Epithelial cell of prostate (primary cell): Measurements from ENCODE around the gene POU2F2.

Source experiments
- DNase-seq: peaks from one replicate; pipeline ENCODE4 v3.0.0-alpha.2; 2011; ENCODE audit warnings: low read depth, low spot score
- H3K27ac ChIP-seq: fragments of 450-650 bp; 2 replicates; pipeline ENCODE4 v1.5.1; 2017; ENCODE audit warnings: mild to moderate bottlenecking

Gene POU2F2

DNA sequence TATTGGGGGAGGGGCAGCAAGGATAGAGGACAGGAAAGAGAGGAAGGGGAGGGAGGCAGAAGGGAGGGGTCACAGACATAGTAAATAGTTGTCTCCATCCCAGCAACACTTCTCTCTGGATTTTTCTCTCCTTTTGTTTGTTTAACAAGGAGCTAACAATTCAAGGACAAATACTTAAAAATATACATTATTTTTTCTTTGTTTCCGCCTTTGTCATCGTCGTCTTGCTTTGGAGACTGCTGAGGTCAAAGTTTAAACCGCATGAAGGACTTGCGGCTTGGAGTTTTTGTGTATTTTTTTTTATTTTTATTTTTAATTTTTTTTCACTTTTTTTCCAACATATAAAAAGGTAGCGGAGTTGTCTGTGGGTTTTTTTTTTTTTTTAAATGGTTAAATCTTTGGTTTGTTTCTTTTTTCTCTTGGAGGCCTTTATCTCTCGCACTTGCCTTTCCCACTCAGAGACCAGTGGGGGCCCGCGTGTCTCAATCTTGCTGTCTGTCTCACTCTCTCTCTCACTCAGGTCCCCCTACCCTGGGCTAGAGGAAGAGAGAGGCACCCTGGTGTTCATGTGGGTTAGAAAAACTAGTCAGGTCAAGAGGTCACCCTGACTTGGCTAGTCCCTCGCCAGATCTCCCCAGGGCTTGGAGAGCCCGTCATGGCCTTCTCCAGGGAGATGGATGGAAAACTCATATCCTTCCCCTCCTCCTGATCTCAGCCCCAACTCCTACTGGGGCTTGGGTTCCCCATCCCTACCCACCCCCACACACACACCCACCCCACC lies 45.3 kb downstream of the POU2F2 start:
- no peak for DNase-seq
- no peak overlapping the region for H3K27ac ChIP-seq

DNA sequence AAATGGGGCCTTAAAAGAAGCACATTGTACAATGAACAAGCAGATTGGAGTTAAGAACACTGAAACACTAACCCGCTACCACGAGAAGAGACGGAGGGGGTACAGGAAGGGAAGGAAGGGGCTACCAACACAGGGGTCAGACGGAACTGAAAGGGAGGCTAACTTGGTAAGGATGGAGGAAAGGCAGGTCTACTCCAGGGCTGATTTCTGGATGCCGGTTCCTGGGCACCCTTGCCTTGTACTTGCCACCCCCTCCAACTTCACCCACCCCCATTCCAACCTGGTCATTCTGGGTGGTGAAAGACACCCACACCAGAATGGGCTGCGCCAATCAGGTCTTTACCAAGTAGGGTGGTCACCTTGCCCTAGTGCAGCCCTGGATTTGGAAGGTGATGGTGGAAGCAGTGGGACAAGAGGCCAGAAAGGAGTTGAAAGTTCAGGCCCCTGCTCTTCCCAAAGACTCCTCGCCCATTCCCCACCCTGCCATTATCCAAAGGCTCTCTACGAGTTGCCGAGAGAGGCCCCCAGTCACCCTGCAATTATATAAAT lies 46.0 kb downstream of the POU2F2 start:
- no peak overlapping the region for H3K27ac ChIP-seq
- DNase-seq: no peak

DNA sequence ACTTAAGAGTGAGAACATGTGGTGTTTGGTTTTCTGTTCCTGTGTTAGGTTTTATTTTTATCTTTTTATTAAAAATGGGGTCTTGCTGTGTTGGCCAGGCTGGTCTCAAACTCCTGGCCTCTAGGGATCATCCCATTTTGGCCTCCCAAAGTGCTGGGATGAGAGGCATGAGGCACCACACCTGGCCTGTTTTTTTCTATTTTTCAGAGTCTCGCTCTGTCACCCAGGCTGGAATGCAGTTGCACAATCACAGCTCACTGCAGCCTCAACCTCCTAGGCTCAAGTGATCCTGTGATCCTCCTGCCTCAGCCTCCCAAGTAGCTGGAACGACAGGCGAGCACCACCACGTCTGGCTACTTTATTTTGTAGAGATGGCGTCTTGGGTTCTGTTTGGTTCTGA lies 48.7 kb downstream of the POU2F2 start:
- no peak for DNase-seq
- H3K27ac ChIP-seq: no peak overlapping the region

DNA sequence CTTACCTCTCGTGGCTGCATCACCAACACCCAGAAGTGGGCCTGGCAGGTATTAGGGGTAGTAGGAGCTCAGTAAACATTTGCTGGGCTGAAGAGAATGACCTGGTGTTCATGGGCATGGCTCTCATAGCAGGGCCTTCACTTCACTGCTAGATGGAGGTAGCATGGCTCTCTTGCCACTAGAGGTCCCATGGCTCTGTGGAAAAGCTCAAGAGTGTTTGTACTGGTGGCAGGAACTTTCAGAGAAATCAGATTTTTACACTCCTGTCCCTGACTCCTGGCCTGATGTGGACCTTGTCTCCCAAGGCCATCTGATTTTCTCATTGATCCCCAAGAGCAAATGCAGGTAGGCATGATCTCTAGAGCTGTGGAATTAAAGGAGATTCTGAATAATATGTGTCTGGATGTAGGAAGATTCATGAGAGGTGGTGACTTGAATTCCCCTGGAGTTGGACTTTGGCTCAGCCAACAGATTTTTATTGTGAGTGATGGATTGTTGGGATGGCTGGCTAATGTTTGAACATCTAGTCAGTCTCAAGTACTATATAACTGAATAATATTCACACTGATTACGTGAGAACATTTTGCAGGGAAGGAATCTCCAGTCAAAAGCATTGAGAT lies 50.6 kb downstream of the POU2F2 start:
- H3K27ac ChIP-seq: no peak overlapping the region
- DNase-seq: no peak

DNA sequence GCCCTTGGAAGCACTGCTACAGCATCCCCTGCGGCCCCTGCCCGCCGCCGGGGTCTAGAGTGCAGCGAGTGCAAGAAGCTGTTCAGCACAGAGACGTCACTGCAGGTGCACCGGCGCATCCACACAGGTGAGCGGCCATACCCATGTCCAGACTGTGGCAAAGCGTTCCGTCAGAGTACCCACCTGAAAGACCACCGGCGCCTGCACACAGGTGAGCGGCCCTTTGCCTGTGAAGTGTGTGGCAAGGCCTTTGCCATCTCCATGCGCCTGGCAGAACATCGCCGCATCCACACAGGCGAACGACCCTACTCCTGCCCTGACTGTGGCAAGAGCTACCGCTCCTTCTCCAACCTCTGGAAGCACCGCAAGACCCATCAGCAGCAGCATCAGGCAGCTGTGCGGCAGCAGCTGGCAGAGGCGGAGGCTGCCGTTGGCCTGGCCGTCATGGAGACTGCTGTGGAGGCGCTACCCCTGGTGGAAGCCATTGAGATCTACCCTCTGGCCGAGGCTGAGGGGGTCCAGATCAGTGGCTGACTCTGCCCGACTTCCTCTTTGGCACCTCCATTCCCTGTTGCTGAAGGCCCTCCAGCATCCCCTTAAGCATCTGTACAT lies 51.4 kb downstream of the POU2F2 start:
- H3K27ac ChIP-seq: no peak overlapping the region
- no peak for DNase-seq

DNA sequence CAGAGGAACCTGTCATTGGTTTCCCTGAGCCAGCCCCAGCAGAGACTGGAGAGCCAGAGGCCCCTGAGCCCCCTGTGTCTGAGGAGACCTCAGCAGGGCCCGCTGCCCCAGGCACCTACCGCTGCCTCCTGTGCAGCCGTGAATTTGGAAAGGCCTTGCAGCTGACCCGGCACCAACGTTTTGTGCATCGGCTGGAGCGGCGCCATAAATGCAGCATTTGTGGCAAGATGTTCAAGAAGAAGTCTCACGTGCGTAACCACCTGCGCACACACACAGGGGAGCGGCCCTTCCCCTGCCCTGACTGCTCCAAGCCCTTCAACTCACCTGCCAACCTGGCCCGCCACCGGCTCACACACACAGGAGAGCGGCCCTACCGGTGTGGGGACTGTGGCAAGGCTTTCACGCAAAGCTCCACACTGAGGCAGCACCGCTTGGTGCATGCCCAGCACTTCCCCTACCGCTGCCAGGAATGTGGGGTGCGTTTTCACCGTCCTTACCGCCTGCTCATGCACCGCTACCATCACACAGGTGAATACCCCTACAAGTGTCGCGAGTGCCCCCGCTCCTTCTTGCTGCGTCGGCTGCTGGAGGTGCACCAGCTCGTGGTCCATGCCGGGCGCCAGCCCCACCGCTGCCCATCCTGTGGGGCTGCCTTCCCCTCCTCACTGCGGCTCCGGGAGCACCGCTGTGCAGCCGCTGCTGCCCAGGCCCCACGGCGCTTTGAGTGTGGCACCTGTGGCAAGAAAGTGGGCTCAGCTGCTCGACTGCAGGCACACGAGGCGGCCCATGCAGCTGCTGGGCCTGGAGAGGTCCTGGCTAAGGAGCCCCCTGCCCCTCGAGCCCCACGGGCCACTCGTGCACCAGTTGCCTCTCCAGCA lies 52.1 kb downstream of the POU2F2 start:
- DNase-seq: no peak
- no peak overlapping the region for H3K27ac ChIP-seq

DNA sequence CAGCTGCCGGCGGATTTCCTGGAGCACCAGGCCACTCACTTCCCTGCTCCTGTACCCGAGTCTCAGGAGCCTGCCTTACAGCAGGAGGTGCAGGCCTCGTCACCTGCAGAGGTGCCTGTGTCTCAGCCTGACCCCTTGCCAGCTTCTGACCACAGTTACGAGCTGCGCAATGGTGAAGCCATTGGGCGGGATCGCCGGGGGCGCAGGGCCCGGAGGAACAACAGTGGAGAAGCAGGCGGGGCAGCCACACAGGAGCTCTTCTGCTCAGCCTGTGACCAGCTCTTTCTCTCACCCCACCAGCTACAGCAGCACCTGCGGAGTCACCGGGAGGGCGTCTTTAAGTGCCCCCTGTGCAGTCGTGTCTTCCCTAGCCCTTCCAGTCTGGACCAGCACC lies 53.0 kb downstream of the POU2F2 start:
- no peak for DNase-seq
- H3K27ac ChIP-seq: no peak overlapping the region

DNA sequence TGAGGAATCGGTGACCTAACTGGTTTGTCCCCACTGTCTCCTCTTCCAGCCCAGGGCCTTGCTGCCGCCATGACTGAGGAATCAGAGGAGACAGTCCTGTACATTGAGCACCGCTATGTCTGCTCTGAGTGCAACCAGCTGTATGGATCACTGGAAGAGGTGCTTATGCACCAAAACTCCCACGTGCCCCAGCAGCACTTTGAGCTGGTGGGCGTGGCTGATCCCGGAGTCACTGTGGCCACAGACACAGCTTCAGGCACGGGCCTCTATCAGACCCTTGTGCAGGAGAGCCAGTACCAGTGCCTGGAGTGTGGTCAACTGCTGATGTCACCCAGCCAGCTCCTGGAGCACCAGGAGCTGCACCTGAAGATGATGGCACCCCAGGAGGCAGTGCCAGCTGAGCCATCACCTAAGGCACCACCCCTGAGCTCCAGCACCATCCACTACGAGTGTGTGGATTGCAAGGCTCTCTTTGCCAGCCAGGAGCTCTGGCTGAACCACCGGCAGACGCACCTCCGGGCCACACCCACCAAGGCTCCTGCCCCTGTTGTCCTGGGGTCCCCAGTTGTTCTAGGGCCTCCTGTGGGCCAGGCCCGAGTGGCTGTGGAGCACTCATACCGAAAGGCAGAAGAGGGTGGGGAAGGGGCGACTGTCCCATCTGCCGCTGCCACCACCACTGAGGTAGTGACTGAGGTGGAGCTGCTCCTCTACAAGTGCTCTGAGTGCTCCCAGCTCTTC lies 53.5 kb downstream of the POU2F2 start:
- H3K27ac ChIP-seq: no peak overlapping the region
- DNase-seq: no peak

DNA sequence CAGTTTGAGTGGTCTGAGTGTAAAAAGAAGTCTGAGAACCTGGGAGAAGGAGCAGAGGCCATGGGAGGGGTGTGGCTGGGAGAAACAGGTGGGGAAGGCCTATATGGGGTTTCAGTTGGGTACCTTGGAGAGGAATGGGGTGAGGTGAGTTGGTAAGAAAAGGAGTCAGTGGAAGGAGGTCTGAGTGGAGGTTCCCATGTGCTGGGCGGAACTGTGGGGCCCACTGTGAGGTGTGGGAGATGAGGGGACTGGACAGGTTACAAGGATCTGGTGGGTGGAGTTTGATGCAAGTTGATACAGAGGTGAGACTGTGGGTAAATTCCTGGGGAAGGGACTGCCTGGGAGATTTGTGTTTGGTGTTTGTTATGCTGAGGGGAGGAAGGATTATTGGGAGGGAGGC lies 54.2 kb downstream of the POU2F2 start:
- no peak overlapping the region for H3K27ac ChIP-seq
- DNase-seq: no peak

DNA sequence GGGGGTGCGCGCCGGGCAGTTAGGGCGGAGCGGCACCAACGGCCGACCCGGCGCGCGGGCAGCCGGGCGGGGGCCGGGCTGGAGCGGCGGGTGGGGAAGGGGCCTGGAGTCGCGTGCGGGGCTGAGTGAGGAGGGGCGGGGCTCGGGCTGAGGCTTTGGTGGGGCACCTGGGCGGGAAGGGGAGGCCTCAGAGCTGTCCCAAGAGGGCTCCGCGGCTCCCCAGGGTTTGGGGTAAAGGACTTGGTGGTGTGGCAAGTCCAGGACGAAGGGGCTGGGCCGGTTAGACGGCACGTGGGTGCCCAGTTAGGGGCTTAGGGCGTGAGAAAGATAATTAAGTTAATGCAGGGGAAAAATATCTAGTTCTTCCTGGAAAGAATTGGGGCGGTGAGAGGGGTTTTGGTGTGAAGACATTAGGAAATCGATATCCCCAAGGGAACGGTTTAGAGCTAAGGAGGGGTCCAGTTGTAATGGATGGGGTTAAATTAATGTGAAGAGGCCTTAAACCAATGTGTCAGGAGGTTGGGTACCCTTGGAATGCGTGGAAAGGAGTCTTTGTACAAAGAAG lies 55.8 kb downstream of the POU2F2 start:
- no peak for DNase-seq
- peak overlapping the region; percentile 82 for H3K27ac ChIP-seq

DNA sequence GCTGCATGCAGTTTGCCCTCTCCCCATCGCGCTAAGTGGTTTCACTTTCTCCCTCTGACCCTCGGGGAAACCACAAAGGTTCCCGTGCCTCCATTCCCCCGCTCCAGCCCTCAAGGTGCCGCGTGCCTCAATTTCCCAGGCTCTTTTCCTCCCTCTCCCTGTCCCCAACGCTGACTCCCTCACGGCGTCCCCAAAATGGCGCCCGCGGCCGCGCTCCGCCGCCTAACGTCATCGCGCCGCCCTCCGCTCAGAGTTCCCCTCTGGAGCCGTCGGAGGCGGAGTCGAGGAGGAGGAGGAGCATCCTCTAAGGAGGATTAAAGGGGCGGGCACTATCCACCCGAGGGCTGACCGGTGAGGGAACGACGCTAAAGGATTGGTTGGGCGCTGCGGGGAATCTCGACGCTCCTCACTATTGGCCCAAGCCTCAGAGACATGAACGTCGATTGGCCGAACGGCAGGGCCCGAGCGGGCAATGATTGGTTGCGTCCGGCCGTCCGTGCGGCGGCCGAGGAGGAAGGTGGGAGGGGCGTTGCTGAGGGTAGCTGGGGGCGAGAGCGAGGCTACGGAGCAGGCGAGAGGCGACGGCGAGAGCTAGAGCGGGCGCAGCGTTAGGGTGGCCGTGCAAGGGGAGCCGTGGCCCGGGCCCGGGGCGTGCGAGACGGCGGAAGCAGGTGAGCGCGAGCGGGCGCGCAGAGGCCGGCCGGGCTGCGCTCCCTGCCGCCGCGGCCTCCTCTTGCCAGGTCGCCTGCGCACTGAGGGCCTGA lies 56.4 kb downstream of the POU2F2 start, which contains the start of gene ZNF574:
Gene ZNF574 (plus strand): TSS at position 551 of the 764 bp plus-strand sequence. CDS start 2,441 bp downstream, outside the sequence.
- DNase-seq: peak; percentile 97
- peak within 1 kb of the TSS; percentile 82 for H3K27ac ChIP-seq

DNA sequence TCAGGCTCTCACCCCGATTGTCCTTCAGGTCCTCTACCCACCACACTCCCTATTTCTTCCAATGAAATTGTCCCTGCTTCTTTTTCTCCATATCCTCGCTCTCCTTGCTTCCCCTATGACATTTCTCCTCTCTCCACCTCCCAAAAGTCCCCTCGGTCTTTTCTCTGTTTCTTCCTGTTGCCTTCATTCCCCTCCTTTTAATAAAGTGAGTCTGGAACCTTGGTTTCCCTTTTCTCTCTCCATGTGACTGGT lies 57.0 kb downstream of the POU2F2 start:
- no peak for DNase-seq
- peak overlapping the region; percentile 82 for H3K27ac ChIP-seq

DNA sequence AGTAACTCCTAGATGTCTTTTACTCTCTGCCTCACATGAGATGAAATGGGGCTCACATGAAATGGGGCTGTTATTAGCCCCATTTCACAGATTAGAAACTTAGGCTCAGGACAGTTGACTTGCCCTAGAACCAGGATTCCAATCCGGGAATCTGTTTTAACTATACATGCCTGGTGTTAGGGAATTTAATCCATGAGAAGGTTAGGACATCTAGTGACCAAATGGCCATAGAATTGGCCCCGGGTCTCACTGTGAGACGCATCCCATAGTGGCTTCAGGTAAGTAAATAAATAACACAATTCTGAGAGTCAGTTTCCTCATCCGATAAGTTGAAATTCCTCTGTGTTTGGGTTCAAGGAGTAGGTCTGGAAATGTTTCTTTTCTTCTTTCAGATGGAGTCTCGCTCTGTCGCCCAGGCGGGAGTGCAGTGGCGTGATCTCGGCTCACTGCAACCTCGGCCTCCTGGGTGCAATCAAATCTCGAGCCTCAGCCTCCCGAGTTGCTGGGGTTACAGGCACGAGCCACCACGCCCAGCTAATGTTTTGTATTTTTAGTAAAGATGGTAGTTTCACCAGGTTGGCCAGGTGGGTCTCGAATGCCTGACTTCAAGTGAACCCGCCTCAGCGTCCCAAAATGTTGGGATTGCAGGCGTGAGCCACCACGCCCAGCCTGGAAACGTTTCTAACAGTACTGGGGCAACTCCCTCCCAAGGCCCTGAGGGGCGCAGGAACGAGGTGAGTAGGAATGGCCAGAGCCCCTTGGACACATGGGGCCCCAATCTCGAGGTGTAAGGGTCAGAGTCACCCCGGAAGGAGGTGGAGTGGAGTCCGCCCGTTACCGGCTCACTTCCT lies 57.5 kb downstream of the POU2F2 start:
- no peak for DNase-seq
- H3K27ac ChIP-seq: peak overlapping the region; percentile 82

DNA sequence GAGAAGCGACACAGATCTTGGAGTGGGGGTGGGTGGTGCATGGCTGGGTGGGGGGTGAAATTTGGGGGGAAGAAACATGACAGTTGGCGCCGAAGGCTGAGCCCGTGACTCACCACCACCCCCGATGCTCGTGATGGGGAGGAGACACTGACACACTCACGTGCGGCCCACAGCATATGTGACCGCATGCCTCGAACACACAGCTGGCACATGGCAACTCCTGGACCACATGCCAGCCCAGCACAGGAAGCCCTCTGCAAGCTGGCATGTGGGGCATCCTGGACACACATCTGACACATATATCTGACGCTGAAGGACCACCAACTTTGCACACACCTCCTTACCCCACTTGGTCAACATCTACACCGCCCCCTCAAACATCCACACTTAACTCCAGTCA lies 61.0 kb downstream of the POU2F2 start:
- DNase-seq: no peak
- no peak overlapping the region for H3K27ac ChIP-seq

DNA sequence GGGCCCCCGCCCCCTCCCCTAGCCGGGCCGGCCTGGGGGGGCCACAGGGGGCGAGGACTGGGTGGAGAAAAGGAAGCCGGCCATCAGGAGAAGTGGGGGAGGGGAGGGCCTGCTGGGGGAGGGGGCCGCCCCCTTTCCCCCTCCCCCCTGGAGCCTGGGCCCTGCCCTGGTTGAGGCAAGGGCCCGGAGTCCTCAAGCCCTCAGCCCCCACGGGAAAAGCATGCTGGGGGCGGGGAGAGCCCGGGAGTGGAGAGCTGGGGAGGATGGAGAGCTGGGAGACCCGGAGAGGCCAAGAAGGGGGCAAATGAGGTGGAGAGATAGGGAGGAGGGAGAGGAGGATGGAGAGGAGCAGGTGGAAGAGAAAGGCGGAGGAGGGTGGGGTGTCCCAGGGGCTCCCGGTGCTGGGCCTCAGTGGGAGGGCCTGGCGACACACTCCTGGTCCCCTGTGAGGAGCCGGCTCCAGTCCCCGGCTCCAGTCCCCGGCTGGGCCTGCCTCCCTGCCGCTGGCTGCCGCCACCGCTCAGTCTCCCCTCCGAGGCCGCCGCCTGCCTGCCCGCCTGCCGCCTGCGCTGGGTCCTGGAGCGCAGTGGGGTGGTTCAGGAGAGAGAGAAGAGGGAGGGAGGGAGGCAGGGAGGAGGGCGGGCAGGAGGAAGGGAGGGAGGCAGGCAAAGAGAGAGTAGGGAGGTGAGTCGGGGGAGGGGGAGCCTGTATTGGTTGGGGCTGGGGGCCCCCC lies 62.5 kb downstream of the POU2F2 start, which contains the start of gene GRIK5:
Gene GRIK5 (minus strand): TSS at position 588 of the 733 bp plus-strand sequence. CDS start 4,436 bp downstream, outside the sequence.
- no peak for DNase-seq

DNA sequence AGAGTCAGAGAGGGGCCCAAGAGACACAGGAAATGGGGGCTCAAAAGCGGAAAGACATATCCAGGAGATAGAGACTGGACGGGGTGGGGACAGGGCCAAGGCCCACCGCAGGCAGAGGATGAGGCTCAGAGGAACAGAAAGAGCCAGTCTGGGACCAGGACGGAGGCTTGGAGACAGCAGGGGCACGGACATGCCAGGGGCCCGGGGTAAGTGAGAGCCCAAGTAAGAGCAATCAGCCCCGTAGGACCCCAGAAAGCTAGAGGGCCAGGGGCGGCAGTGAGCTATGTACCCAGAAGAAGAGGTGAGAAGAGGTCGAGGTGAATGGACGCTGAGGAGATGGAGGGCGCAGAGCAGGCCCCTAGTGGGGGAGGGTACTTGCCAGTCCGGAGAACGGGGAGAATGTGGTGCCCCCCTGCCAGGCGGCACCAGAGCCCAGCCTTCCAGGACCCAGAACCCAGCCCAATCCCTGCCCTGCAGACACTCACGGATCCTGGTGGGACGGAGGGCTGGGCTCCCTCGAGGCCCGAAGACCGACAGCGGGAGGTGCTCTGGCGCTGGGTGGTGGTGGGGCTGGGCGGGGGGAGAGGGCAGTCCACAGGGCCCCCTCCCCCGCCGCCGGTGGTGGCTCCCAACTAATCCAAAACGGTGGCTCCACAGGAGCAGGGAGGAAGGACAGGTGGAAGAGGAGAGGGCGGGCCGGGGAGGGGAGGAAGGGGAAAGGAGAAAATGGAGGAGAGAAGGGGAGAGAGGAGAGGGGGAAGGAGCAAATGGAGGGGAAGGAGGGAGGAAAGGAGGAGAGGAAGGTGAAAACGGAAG lies 63.3 kb downstream of the POU2F2 start:
- no peak for DNase-seq
- no peak overlapping the region for H3K27ac ChIP-seq

More for the DNA sequence above, 62.5 kb downstream of the POU2F2 start, which contains the start of gene GRIK5:
- no peak within 1 kb of the TSS for H3K27ac ChIP-seq
